NB4 (cell line): ENCODE measurements around the gene IL20RB.
"Not testable (repeated sequence)": the region's sequence is repeated elsewhere in the genome, so short reads cannot be mapped to it uniquely, and the experiment has no call there.

Source experiments
- CTCF ChIP-seq: IDR thresholded peaks from one replicate; pipeline ENCODE4 v1.5.1; 2012; ENCODE audit warnings: low read depth, low read length
- MAX ChIP-seq: IDR thresholded peaks from 2 replicates; pipeline ENCODE4 v1.6.1; 2011; ENCODE audit warnings: low read depth, low read length
- POLR2A ChIP-seq: IDR thresholded peaks from 2 replicates; pipeline ENCODE4 v1.6.1; 2011; ENCODE audit warnings: mild to moderate bottlenecking; ENCODE audit not compliant: insufficient read length; ENCODE audit errors: extremely low read depth

- not testable (repeated sequence) for TF ChIP-seq CTCF, POLR2A, MAX
These were observed 49.6 kb downstream of the IL20RB start for GRCh38 chr3:137007376-137007775.
